ENCODE results near the gene PTPRN2. TPM values are rescaled to one million over a fixed set of nuclear protein-coding genes. Genes with fewer than 3 reads are reported as not detected.
"Not testable (repeated sequence)": the region's sequence is repeated elsewhere in the genome, so short reads cannot be mapped to it uniquely, and the experiment has no call there.

Gene PTPRN2
- polyA plus RNA-seq, 4 donors, result 1.6 to 11.7 (median 4.0) TPM

- WGBS, 3 donors, result 77 to 85% (median 79%) methylated on average over 2 of the region's 2 CpGs
- FAIRE-seq, result no peak
- H3K27ac ChIP-seq (ENCODE audit: low read depth in 1 of 3, low read length in 2 of 3), result no peak overlapping the region
- no peaks in the 10 kb centered on the region for H3K4me1 ChIP-seq (ENCODE audit: control insufficient read depth in 3 of 3, insufficient read depth in 2 of 3, low read depth in 1 of 3, low read length in 2 of 3)
- no peak overlapping the region for H3K4me3 ChIP-seq (ENCODE audit: low read depth in 1 of 3, low read length in 3 of 3)
- DNase-seq, result no peak
- no peaks in the 10 kb centered on the region for H3K27me3 ChIP-seq (ENCODE audit: control insufficient read depth in 3 of 3, insufficient read depth in 3 of 3, low read length in 3 of 3)
- no peaks in the 10 kb centered on the region for H3K36me3 ChIP-seq (ENCODE audit: control insufficient read depth in 3 of 3, insufficient read depth in 2 of 3, low read depth in 1 of 3, low read length in 3 of 3)
- H3K9me3 ChIP-seq (ENCODE audit: control insufficient read depth in 2 of 2, insufficient read depth in 1 of 2, low read depth in 1 of 2, low read length in 1 of 2), result peaks cover 0 to 7% of the 10 kb centered on the region in 2 donors
These were observed 1078.4 kb downstream of the PTPRN2 start for GRCh38 chr7:157509226-157509625.

- H3K4me3 ChIP-seq (ENCODE audit: low read depth in 1 of 3, low read length in 3 of 3), result no peak overlapping the region
- no peaks in the 10 kb centered on the region for H3K36me3 ChIP-seq (ENCODE audit: control insufficient read depth in 3 of 3, insufficient read depth in 2 of 3, low read depth in 1 of 3, low read length in 3 of 3)
- FAIRE-seq, result no peak
- 74 to 86% (median 85%) methylated on average over 10 to 11 of the region's 11 CpGs for WGBS, 3 donors
- H3K4me1 ChIP-seq (ENCODE audit: control insufficient read depth in 3 of 3, insufficient read depth in 2 of 3, low read depth in 1 of 3, low read length in 2 of 3), result no peaks in the 10 kb centered on the region
- H3K9me3 ChIP-seq (ENCODE audit: control insufficient read depth in 2 of 2, insufficient read depth in 1 of 2, low read depth in 1 of 2, low read length in 1 of 2), result peaks cover 0 to 7% of the 10 kb centered on the region in 2 donors
- no peak for DNase-seq
- H3K27ac ChIP-seq (ENCODE audit: low read depth in 1 of 3, low read length in 2 of 3), result no peak overlapping the region
- no peaks in the 10 kb centered on the region for H3K27me3 ChIP-seq (ENCODE audit: control insufficient read depth in 3 of 3, insufficient read depth in 3 of 3, low read length in 3 of 3)
These were observed 1079.1 kb downstream of the PTPRN2 start for GRCh38 chr7:157508477-157508881.

- 62 to 65% (median 65%) methylated on average over 5 of the region's 5 CpGs for WGBS, 3 donors
- H3K9me3 ChIP-seq (ENCODE audit: control insufficient read depth in 2 of 2, insufficient read depth in 1 of 2, low read depth in 1 of 2, low read length in 1 of 2), result peaks cover 0 to 7% of the 10 kb centered on the region in 2 donors
- H3K4me1 ChIP-seq (ENCODE audit: control insufficient read depth in 3 of 3, insufficient read depth in 2 of 3, low read depth in 1 of 3, low read length in 2 of 3), result no peaks in the 10 kb centered on the region
- DNase-seq, result no peak
- no peak overlapping the region for H3K27ac ChIP-seq (ENCODE audit: low read depth in 1 of 3, low read length in 2 of 3)
- no peaks in the 10 kb centered on the region for H3K27me3 ChIP-seq (ENCODE audit: control insufficient read depth in 3 of 3, insufficient read depth in 3 of 3, low read length in 3 of 3)
- no peak overlapping the region for H3K4me3 ChIP-seq (ENCODE audit: low read depth in 1 of 3, low read length in 3 of 3)
- no peak for FAIRE-seq
- H3K36me3 ChIP-seq (ENCODE audit: control insufficient read depth in 3 of 3, insufficient read depth in 2 of 3, low read depth in 1 of 3, low read length in 3 of 3), result no peaks in the 10 kb centered on the region
These were observed 1079.6 kb downstream of the PTPRN2 start for GRCh38 chr7:157507987-157508386.

GRCh38 chr7:157506268-157506667 is 1081.4 kb downstream of the PTPRN2 start:
- 82 to 87% (median 87%) methylated on average over 6 of the region's 6 CpGs for WGBS, 3 donors
- no peaks in the 10 kb centered on the region for H3K4me1 ChIP-seq (ENCODE audit: control insufficient read depth in 3 of 3, insufficient read depth in 2 of 3, low read depth in 1 of 3, low read length in 2 of 3)
- H3K4me3 ChIP-seq (ENCODE audit: low read depth in 1 of 3, low read length in 3 of 3), result no peak overlapping the region
- DNase-seq (no peak), FAIRE-seq (no peak)
- H3K36me3 ChIP-seq (ENCODE audit: control insufficient read depth in 3 of 3, insufficient read depth in 2 of 3, low read depth in 1 of 3, low read length in 3 of 3), result no peaks in the 10 kb centered on the region
- no peak overlapping the region for H3K27ac ChIP-seq (ENCODE audit: low read depth in 1 of 3, low read length in 2 of 3)
- peaks cover 0 to 7% of the 10 kb centered on the region in 2 donors for H3K9me3 ChIP-seq (ENCODE audit: control insufficient read depth in 2 of 2, insufficient read depth in 1 of 2, low read depth in 1 of 2, low read length in 1 of 2)
- H3K27me3 ChIP-seq (ENCODE audit: control insufficient read depth in 3 of 3, insufficient read depth in 3 of 3, low read length in 3 of 3), result no peaks in the 10 kb centered on the region

- Histone ChIP-seq H3K36me3 (ENCODE audit: control insufficient read depth in 3 of 3, insufficient read depth in 2 of 3, low read depth in 1 of 3, low read length in 3 of 3) (no peaks in the 10 kb centered on the region), H3K4me1 (ENCODE audit: control insufficient read depth in 3 of 3, insufficient read depth in 2 of 3, low read depth in 1 of 3, low read length in 2 of 3) (no peaks in the 10 kb centered on the region), H3K9me3 (ENCODE audit: control insufficient read depth in 2 of 2, insufficient read depth in 1 of 2, low read depth in 1 of 2, low read length in 1 of 2) (peaks cover 0 to 7% of the 10 kb centered on the region in 2 donors), H3K4me3 (ENCODE audit: low read depth in 1 of 3, low read length in 3 of 3) (no peak overlapping the region), H3K27ac (ENCODE audit: low read depth in 1 of 3, low read length in 2 of 3) (no peak overlapping the region), H3K27me3 (ENCODE audit: control insufficient read depth in 3 of 3, insufficient read depth in 3 of 3, low read length in 3 of 3) (no peaks in the 10 kb centered on the region)
- whole genome bisulfite sequencing, 3 donors, result 71 to 92% (median 76%) methylated on average over 1 of the region's 1 CpG
- FAIRE-seq (no peak), DNase-seq (no peak)
These were observed 1082.0 kb downstream of the PTPRN2 start for GRCh38 chr7:157505646-157506045.

- DNase-seq (no peak), FAIRE-seq (no peak)
- H3K4me1 ChIP-seq (ENCODE audit: control insufficient read depth in 3 of 3, insufficient read depth in 2 of 3, low read depth in 1 of 3, low read length in 2 of 3), result no peaks in the 10 kb centered on the region
- H3K27ac ChIP-seq (ENCODE audit: low read depth in 1 of 3, low read length in 2 of 3), result peak overlapping the region in 1 of 3 donors; percentile 2
- 56 to 78% (median 60%) methylated on average over 4 of the region's 4 CpGs for WGBS, 3 donors
- no peak overlapping the region for H3K4me3 ChIP-seq (ENCODE audit: low read depth in 1 of 3, low read length in 3 of 3)
- H3K27me3 ChIP-seq (ENCODE audit: control insufficient read depth in 3 of 3, insufficient read depth in 3 of 3, low read length in 3 of 3), result no peaks in the 10 kb centered on the region
- peaks cover 0 to 7% of the 10 kb centered on the region in 2 donors for H3K9me3 ChIP-seq (ENCODE audit: control insufficient read depth in 2 of 2, insufficient read depth in 1 of 2, low read depth in 1 of 2, low read length in 1 of 2)
- H3K36me3 ChIP-seq (ENCODE audit: control insufficient read depth in 3 of 3, insufficient read depth in 2 of 3, low read depth in 1 of 3, low read length in 3 of 3), result no peaks in the 10 kb centered on the region
These were observed 1084.4 kb downstream of the PTPRN2 start for GRCh38 chr7:157503229-157503628.

GRCh38 chr7:157502701-157503111 is 1084.9 kb downstream of the PTPRN2 start:
- Histone ChIP-seq H3K4me1 (ENCODE audit: control insufficient read depth in 3 of 3, insufficient read depth in 2 of 3, low read depth in 1 of 3, low read length in 2 of 3) (no peaks in the 10 kb centered on the region), H3K36me3 (ENCODE audit: control insufficient read depth in 3 of 3, insufficient read depth in 2 of 3, low read depth in 1 of 3, low read length in 3 of 3) (no peaks in the 10 kb centered on the region), H3K27ac (ENCODE audit: low read depth in 1 of 3, low read length in 2 of 3) (no peak overlapping the region), H3K27me3 (ENCODE audit: control insufficient read depth in 3 of 3, insufficient read depth in 3 of 3, low read length in 3 of 3) (no peaks in the 10 kb centered on the region), H3K4me3 (ENCODE audit: low read depth in 1 of 3, low read length in 3 of 3) (no peak overlapping the region), H3K9me3 (ENCODE audit: control insufficient read depth in 2 of 2, insufficient read depth in 1 of 2, low read depth in 1 of 2, low read length in 1 of 2) (peaks cover 0 to 7% of the 10 kb centered on the region in 2 donors)
- FAIRE-seq (no peak), DNase-seq (peak in 1 of 2 donors; percentile 32)
- WGBS, 3 donors, result 43 to 69% (median 52%) methylated on average over 12 of the region's 12 CpGs

- Histone ChIP-seq H3K27ac (ENCODE audit: low read depth in 1 of 3, low read length in 2 of 3) (no peak overlapping the region), H3K4me1 (ENCODE audit: control insufficient read depth in 3 of 3, insufficient read depth in 2 of 3, low read depth in 1 of 3, low read length in 2 of 3) (no peaks in the 10 kb centered on the region), H3K9me3 (ENCODE audit: control insufficient read depth in 2 of 2, insufficient read depth in 1 of 2, low read depth in 1 of 2, low read length in 1 of 2) (peaks cover 0 to 6% of the 10 kb centered on the region in 2 donors), H3K4me3 (ENCODE audit: low read depth in 1 of 3, low read length in 3 of 3) (no peak overlapping the region), H3K36me3 (ENCODE audit: control insufficient read depth in 3 of 3, insufficient read depth in 2 of 3, low read depth in 1 of 3, low read length in 3 of 3) (no peaks in the 10 kb centered on the region), H3K27me3 (ENCODE audit: control insufficient read depth in 3 of 3, insufficient read depth in 3 of 3, low read length in 3 of 3) (no peaks in the 10 kb centered on the region)
- DNase-seq, result no peak
- FAIRE-seq, result no peak
- 83 to 90% (median 85%) methylated on average over 22 of the region's 22 CpGs for WGBS, 3 donors
These were observed 1086.0 kb downstream of the PTPRN2 start for GRCh38 chr7:157501581-157501980.

- DNase-seq; H3K9me3 ChIP-seq (ENCODE audit: control insufficient read depth in 2 of 2, insufficient read depth in 1 of 2, low read depth in 1 of 2, low read length in 1 of 2); H3K4me1 ChIP-seq (ENCODE audit: control insufficient read depth in 3 of 3, insufficient read depth in 2 of 3, low read depth in 1 of 3, low read length in 2 of 3); H3K36me3 ChIP-seq (ENCODE audit: control insufficient read depth in 3 of 3, insufficient read depth in 2 of 3, low read depth in 1 of 3, low read length in 3 of 3); H3K27ac ChIP-seq (ENCODE audit: low read depth in 1 of 3, low read length in 2 of 3); FAIRE-seq; H3K27me3 ChIP-seq (ENCODE audit: control insufficient read depth in 3 of 3, insufficient read depth in 3 of 3, low read length in 3 of 3); H3K4me3 ChIP-seq (ENCODE audit: low read depth in 1 of 3, low read length in 3 of 3): not testable (repeated sequence)
- 91 to 97% (median 95%) methylated on average over 16 to 42 of the region's 45 CpGs for WGBS, 3 donors
These were observed 1086.6 kb downstream of the PTPRN2 start for GRCh38 chr7:157500989-157501540.
